ENCODE data around the gene POLR3A.

Gene POLR3A

GRCh38 chr10:78046711-78047269, 17.5 kb upstream of the POLR3A start:
- DNase-seq (ENCODE audit: low read depth in 2 of 2) = no peak

- DNase-seq (ENCODE audit: low read depth in 2 of 2) = no peak
Observed at GRCh38 chr10:78045856-78046255, 16.5 kb upstream of the POLR3A start.

- DNase-seq (ENCODE audit: low read depth in 2 of 2) = no peak
Observed at GRCh38 chr10:78045237-78045636, 15.9 kb upstream of the POLR3A start.

- no peak for DNase-seq (ENCODE audit: low read depth in 2 of 2)
Observed at GRCh38 chr10:78044699-78045098, 15.4 kb upstream of the POLR3A start.

- no peak for DNase-seq (ENCODE audit: low read depth in 2 of 2)
Observed at GRCh38 chr10:78044179-78044578, 14.9 kb upstream of the POLR3A start.

- DNase-seq (ENCODE audit: low read depth in 2 of 2) = no peak
Observed at GRCh38 chr10:78042752-78043104, 13.4 kb upstream of the POLR3A start.

DNA sequence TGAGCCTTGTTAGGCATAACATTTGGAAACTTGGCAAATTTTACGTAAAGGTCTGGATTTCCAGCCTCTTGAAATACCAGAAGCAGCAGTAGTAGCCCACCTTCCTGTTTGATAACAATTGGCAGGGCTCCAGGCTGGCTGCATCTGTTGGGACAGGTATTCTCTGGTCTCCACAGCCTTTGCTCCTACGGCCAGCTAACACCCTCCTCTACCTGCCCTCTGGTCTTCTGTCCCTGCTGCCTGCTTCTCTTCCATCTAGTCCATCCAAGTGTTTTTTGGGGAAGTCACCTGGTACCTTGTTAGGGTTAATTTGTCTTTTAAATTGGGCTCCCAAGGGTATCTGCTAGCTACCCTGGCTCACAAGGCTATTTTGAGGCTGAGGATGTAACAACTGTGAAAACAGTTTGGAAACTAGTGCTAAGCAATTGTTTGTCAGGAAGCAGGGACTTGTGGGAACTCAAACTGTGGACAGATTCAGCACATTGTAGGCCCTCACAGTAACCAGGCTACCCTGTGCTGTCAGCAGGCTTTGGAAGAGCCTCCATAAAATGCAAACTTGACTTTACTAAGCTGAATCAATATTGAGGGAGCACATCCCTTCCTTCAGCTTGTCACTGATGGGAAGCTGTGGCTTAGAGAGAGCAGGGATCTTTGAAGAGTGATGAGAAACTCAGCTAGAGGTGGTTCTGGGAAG, 12.9 kb upstream of the POLR3A start:
- no peak for DNase-seq (ENCODE audit: low read depth in 2 of 2)

DNA sequence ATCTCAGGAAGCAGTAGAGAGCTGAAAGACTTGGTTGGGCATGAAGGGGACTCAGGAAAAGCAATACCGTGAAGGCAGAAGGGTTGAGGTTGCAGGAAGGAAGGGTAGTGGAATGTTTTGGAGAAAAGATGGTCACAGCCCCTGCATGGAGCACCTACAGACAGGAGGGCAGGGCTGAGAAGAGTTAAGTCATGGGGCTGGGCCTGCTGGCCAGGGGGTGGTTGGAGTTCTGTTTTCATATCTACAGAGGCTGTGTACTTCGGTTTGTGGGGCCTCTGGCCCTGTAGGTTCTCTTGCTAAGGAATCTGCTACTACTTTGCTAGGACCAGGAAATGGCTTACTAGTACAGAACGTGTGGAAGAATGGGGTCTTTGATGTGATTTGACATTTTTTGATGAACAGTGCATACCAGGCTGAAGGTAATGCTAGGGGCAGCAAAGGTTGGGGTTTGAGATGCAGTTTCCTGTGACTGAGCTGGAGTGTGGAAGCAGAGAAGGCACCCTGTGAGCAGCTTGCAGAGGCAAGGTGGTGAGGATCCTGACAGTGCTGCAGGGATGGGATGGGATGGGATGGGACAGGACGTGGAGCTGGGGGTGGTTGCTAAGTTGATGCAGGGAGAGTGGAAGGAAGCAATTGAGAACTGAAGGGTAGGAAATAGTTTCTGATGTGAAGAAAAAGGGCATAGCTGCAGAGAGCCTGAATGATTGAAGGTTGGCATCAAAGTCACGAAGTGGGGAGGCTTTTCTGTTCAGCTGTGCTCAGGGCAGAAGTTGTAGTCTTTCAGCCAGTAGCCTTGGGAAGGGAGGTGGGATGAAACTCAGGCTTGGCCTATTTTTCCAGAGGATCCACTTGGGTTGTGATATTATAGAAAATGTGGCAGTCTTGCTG, 12.1 kb upstream of the POLR3A start:
- DNase-seq (ENCODE audit: low read depth in 2 of 2) = no peak

GRCh38 chr10:78039743-78040142, 10.4 kb upstream of the POLR3A start:
- DNase-seq (ENCODE audit: low read depth in 2 of 2) = no peak

GRCh38 chr10:78038791-78039547, 9.7 kb upstream of the POLR3A start:
- DNase-seq (ENCODE audit: low read depth in 2 of 2) = no peak

DNA sequence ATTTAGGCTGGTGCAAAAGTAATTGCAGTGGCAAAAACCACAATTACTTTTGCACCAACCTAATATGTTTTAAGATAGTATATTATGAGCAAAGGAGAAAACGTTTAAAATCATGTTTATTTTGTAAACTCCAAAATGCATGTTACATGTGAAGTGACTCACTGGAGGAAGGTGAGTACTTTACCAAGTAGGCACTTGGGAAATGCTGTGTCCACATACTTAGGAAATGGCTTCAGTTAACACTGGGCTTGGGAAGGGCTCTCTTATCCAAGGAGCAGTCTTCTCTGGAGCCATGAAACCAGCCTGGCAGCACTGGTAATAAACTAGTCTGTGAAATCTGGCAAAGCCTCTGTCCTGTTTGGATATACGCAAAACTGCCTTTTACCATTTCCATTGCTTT, 8.8 kb upstream of the POLR3A start:
- DNase-seq (ENCODE audit: low read depth in 2 of 2) = no peak

- DNase-seq (ENCODE audit: low read depth in 2 of 2) = no peak
Observed at GRCh38 chr10:78035933-78036583, 6.7 kb upstream of the POLR3A start.

GRCh38 chr10:78035437-78035836, 6.1 kb upstream of the POLR3A start:
- no peak for DNase-seq (ENCODE audit: low read depth in 2 of 2)

DNA sequence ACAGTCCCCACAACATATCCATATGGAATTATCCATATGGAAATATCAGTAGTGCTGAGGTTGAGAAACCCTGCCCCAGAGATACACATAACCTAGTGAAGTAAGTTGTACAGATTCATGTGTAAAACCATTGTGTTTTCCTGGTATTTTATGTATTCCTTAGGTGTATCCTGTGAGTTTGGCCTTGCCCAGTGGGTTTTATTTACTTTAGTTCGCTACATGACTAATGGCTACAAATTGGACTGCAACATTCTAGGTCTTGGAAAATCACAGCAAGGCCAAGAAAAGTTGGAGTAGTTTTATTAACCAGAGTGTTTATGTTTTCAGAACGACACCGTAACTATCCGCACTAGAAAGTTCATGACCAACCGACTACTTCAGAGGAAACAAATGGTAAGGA, 5.7 kb upstream of the POLR3A start:
- no peak for DNase-seq (ENCODE audit: low read depth in 2 of 2)

DNA sequence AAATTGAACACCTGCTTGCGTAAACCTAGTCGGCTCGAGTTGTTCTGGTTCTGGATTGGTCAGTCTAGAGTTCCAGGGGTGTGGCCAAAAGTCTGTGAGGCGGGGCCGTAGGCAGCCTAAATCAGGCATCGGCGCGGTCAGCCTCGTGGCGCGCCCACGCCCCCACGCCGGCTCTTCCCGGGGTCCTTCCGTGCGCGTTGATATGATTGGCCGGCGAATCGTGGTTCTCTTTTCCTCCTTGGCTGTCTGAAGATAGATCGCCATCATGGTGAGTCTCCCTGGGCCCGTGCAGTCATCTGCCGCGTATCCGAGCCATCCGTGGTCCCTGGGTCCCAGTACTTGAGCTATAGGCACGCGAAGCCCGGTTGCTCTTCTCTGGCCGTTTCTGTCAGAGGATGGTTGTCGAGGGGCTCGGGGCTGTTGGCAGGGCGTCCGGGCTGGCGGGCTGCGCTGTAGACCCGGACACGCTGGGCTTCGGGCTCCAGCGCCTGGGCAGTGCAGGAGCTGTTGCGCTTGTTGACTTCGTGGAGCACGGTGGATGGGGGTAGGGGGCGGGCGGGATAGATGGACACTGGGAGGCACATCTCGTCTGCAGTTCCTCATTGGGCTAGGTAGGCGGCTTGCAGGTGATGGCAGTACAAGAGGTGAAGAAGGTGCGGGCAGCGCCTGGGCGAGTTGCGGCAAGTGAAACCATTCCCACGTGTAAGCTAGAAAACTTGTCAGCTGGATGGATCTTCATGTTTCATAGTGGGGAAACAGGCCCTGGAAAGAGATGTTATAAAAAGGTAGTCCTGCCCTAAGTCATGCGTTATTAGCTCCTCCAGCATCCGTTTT, 4.5 kb upstream of the POLR3A start, which contains the start of gene RPS24:
Gene RPS24, plus strand, starts transcription at position 227 of the 834 bp plus-strand sequence. Its CDS starts 39 bp downstream, at position 266.
- peak; percentile 89 to 93 for DNase-seq (ENCODE audit: low read depth in 2 of 2)

- no peak for DNase-seq (ENCODE audit: low read depth in 2 of 2)
Observed at GRCh38 chr10:78033387-78033636, 4.0 kb upstream of the POLR3A start.

GRCh38 chr10:78028438-78029268, 662 bp downstream of the POLR3A start:
- DNase-seq (ENCODE audit: low read depth in 2 of 2) = no peak

DNA sequence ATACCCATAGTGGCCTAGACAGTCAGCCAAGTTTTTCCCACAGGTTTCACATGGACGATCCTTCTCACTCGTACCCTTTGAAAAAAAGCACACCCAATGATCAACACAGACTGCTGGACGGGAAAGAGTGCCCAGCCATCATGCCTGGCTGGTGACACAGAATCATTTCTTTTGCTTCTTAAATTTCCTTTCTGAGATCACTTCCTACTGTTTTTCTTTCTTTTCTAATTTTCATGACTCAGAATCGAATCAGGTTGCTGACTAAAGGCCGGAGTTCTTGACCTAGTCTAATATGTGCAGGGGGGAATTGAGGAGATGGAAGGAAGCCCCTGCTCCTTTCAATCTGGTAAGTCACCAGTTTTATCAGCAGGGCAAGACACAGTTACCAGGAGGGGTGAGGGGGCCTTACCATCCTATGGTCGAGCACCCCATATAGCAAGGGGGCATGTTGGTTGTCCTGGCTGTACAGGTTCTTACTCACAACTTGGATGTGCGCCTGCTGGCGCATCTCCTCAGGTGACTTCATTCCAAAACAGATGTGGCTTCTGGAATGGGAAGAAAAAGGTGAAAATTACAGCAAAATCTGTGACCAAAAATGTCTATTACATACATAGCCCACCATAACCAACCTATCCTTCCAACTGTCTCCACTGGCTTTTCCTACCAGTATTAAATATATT, 3.5 kb downstream of the POLR3A start:
- DNase-seq (ENCODE audit: low read depth in 2 of 2) = no peak

- DNase-seq (ENCODE audit: low read depth in 2 of 2) = no peak
Observed at GRCh38 chr10:78023741-78024140, 5.6 kb downstream of the POLR3A start.

Measured in stimulated activated CD4-positive, alpha-beta T cell treated with anti-CD3 and anti-CD28 coated beads, Interleukin-4, amount 100 ng/mL, for 48 hours (primary cell).